HepG2 (cell line): ENCODE data around the gene LEAP2. TPM values are rescaled to one million over a fixed set of nuclear protein-coding genes. Genes with fewer than 3 reads are reported as not detected.

Experiments used
- ELF3 ChIP-seq: IDR thresholded peaks from 2 replicates; pipeline ENCODE4 v1.6.1; 2016; ENCODE audit warnings: missing genetic modification reagents, missing compliant biosample characterization
- HDAC1 ChIP-seq: sonication (generic); formaldehyde crosslinking; IDR thresholded peaks from 2 replicates; pipeline ENCODE4 v1.5.1; 2020; ENCODE audit warnings: mild to moderate bottlenecking, missing genetic modification reagents
- HMG20B ChIP-seq: conservative IDR thresholded peaks from 2 replicates; pipeline ENCODE4 v1.6.1; 2016; ENCODE audit warnings: missing genetic modification reagents, missing compliant biosample characterization
- JARID2 ChIP-seq: sonication (generic); formaldehyde crosslinking; IDR thresholded peaks from 2 replicates; pipeline ENCODE4 v1.8.1; 2023; ENCODE audit warnings: missing genetic modification reagents, inconsistent platforms; ENCODE audit not compliant: insufficient replicate concordance
- KMT2B ChIP-seq: IDR thresholded peaks from 2 replicates; pipeline ENCODE4 v1.6.1; 2016; ENCODE audit warnings: missing genetic modification reagents, missing compliant biosample characterization
- MEIS1 ChIP-seq: sonication (generic); formaldehyde crosslinking; IDR thresholded peaks from 2 replicates; pipeline ENCODE4 v1.9.0; 2021; ENCODE audit warnings: mild to moderate bottlenecking, missing genetic modification reagents, moderate library complexity, borderline replicate concordance
- NR2F2 ChIP-seq: IDR thresholded peaks from 2 replicates; pipeline ENCODE4 v1.6.1; 2012; ENCODE audit warnings: low read depth, inconsistent platforms, borderline replicate concordance
- NRL ChIP-seq: sonication (generic); formaldehyde crosslinking; IDR thresholded peaks from 2 replicates; pipeline ENCODE4 v1.5.0; 2020; ENCODE audit warnings: missing genetic modification reagents, mild to moderate bottlenecking, moderate library complexity, borderline replicate concordance
- PPARG ChIP-seq: conservative IDR thresholded peaks from 2 replicates; pipeline ENCODE4 v1.6.1; 2016; ENCODE audit warnings: missing biosample characterization, missing genetic modification reagents
- REST ChIP-seq, 2 experiments: IDR thresholded peaks; 2 replicates each; pipeline ENCODE4 v1.6.1; 2011 to 2012; ENCODE audit warnings: low read length in 2 of 2, borderline replicate concordance in 1 of 2, low read depth in 1 of 2, mild to moderate bottlenecking in 1 of 2, moderate library complexity in 1 of 2
- SIX4 ChIP-seq: sonication (generic); formaldehyde crosslinking; IDR thresholded peaks from 2 replicates; pipeline ENCODE4 v1.4.0; 2020; ENCODE audit warnings: missing genetic modification reagents
- TEAD3 ChIP-seq: optimal IDR thresholded peaks from 2 replicates; pipeline ENCODE3; 2016; ENCODE audit warnings: borderline replicate concordance
- UBTF ChIP-seq: sonication (generic); formaldehyde crosslinking; IDR thresholded peaks from 2 replicates; pipeline ENCODE4 v1.4.0; 2020; ENCODE audit warnings: mild to moderate bottlenecking, missing genetic modification reagents
- ZFY ChIP-seq: sonication (generic); formaldehyde crosslinking; IDR thresholded peaks from 2 replicates; pipeline ENCODE4 v1.4.0; 2020; ENCODE audit warnings: missing genetic modification reagents
- ZNF501 ChIP-seq: sonication (generic); formaldehyde crosslinking; IDR thresholded peaks from 2 replicates; pipeline ENCODE4 v1.5.1; 2020; ENCODE audit warnings: mild to moderate bottlenecking, moderate library complexity, missing genetic modification reagents
- ZNF503 ChIP-seq: sonication (generic); formaldehyde crosslinking; IDR thresholded peaks from 2 replicates; pipeline ENCODE4 v1.4.0; 2020; ENCODE audit warnings: missing genetic modification reagents
- ZNF629 ChIP-seq: sonication (generic); formaldehyde crosslinking; conservative IDR thresholded peaks from 2 replicates; pipeline ENCODE4 v1.5.0; 2020; ENCODE audit warnings: missing genetic modification reagents
- ZNF772 ChIP-seq: sonication (generic); formaldehyde crosslinking; IDR thresholded peaks from 2 replicates; pipeline ENCODE4 v1.5.0; 2020; ENCODE audit warnings: mild to moderate bottlenecking, missing genetic modification reagents
- ZNF816 ChIP-seq: sonication (generic); formaldehyde crosslinking; IDR thresholded peaks from 2 replicates; pipeline ENCODE4 v1.8.0; 2022; ENCODE audit warnings: missing genetic modification reagents, mild to moderate bottlenecking, borderline replicate concordance
- polyA plus RNA-seq, 8 experiments: library from polyadenylated mRNA; depleted of rRNA in 3 of 8; stranded (reverse) in 7 of 8; unstranded in 1 of 8; fragments of >200 nt; fragmentation: Illumina TruSeq in 4 of 8; extraction: Trizol in 4 of 8; gene quantifications; 2 replicates each; pipeline versions ENCODE4 v1.2.1 to v1.2.3, GENCODE V29; 2011 to 2016; ENCODE audit warnings: low read depth in 4 of 8, missing spikeins in 1 of 8, mixed read lengths in 1 of 8; ENCODE audit not compliant: insufficient read depth in 1 of 8
- total RNA-seq, 5 experiments: library from RNA; depleted of rRNA; stranded (reverse); fragments of >200 nt; fragmentation: Illumina TruSeq; extraction: Trizol; gene quantifications; 2 replicates each; pipeline ENCODE4 v1.2.3, GENCODE V29; 2016; ENCODE audit warnings: low read depth in 1 of 5

Gene LEAP2
- total and polyA plus RNA-seq, 2 of the 13 experiments (the other 11 are each of a cell fraction or from before 2014, with no cell fraction given): 23.9 to 51.9 TPM

- TF ChIP-seq ZNF772 (peak; percentile 88), ZNF503 (CRISPR knock-in tag) (peak; percentile 55; the same call in 1 of the 2 replicates), MEIS1 (CRISPR knock-in tag) (0 out of 2 replicates have a peak, but pooled peaks have one; percentile 96), ZFY (CRISPR knock-in tag) (peak; percentile 52), PPARG (CRISPR knock-in tag) (peak; percentile 98), NR2F2 (no peak), UBTF (CRISPR knock-in tag) (peak; percentile 9; the same call in 1 of the 2 replicates), ZNF816 (CRISPR knock-in tag) (peak; percentile 58; the same call in 1 of the 2 replicates), NRL (no peak), KMT2B (CRISPR knock-in tag) (peak; percentile 56; the same call in 1 of the 2 replicates), HDAC1 (CRISPR knock-in tag) (peak; percentile 43; the same call in 1 of the 2 replicates), TEAD3 (CRISPR knock-in tag) (peak; percentile 71), ELF3 (peak; percentile 98), JARID2 (peak; percentile 22), SIX4 (CRISPR knock-in tag) (peak; percentile 69), ZNF629 (CRISPR knock-in tag) (no peak), HMG20B (CRISPR knock-in tag) (0 out of 2 replicates have a peak, but pooled peaks have one; percentile 31), ZNF501 (CRISPR knock-in tag) (peak; percentile 17; the same call in 1 of the 2 replicates), REST (IDR thresholded peaks at IDR 0.05; ENCODE audit: borderline replicate concordance in 1 of 2, low read depth in 1 of 2, low read length in 2 of 2) (0 out of 4 replicates have a peak, but pooled peaks of 1 of the 2 experiments have one; percentile 3)
These were observed 35.6 kb upstream of the LEAP2 start (continued) for GRCh38 chr5:132837868-132838267.
